DND-41 (cell line): ENCODE measurements around the gene DGKZ.

Source experiments
- EZH2 ChIP-seq: IDR thresholded peaks from 3 replicates; pipeline ENCODE4 v1.6.1; 2012; ENCODE audit warnings: borderline replicate concordance, low read depth, mild to moderate bottlenecking, moderate library complexity, low read length, inconsistent platforms; ENCODE audit not compliant: severe bottlenecking
- TF ChIP-seq, protein P1 (sequence below): IDR thresholded peaks from 2 replicates; pipeline ENCODE4 v1.5.1; 2012; ENCODE audit warnings: borderline replicate concordance, low read length, moderate library complexity, mild to moderate bottlenecking; ENCODE audit not compliant: poor library complexity, severe bottlenecking; ENCODE audit errors: extremely low read depth

GRCh38 chr11:46381819-46382645 is 34.8 kb downstream of the DGKZ start:
- TF ChIP-seq, protein P1, sequence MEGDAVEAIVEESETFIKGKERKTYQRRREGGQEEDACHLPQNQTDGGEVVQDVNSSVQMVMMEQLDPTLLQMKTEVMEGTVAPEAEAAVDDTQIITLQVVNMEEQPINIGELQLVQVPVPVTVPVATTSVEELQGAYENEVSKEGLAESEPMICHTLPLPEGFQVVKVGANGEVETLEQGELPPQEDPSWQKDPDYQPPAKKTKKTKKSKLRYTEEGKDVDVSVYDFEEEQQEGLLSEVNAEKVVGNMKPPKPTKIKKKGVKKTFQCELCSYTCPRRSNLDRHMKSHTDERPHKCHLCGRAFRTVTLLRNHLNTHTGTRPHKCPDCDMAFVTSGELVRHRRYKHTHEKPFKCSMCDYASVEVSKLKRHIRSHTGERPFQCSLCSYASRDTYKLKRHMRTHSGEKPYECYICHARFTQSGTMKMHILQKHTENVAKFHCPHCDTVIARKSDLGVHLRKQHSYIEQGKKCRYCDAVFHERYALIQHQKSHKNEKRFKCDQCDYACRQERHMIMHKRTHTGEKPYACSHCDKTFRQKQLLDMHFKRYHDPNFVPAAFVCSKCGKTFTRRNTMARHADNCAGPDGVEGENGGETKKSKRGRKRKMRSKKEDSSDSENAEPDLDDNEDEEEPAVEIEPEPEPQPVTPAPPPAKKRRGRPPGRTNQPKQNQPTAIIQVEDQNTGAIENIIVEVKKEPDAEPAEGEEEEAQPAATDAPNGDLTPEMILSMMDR = no peak
- TF ChIP-seq EZH2 = peak; percentile 95
